IPS-18c (cell line): Measurements from ENCODE around the gene TMEM212.
"Not testable (repeated sequence)": the region's sequence is repeated elsewhere in the genome, so short reads cannot be mapped to it uniquely, and the experiment has no call there.

Experiments used
- H3K4me3 ChIP-seq: 2 replicates; pipeline ENCODE4 v1.7.0; 2013; ENCODE audit warnings: low read depth, mild to moderate bottlenecking, low read length, moderate library complexity; ENCODE audit not compliant: insufficient read depth
- H3K9me3 ChIP-seq: one replicate; pipeline ENCODE4 v1.6.1; 2013; ENCODE audit warnings: mild to moderate bottlenecking, low read length, moderate library complexity; ENCODE audit not compliant: control insufficient read depth, insufficient read depth

Gene TMEM212

DNA sequence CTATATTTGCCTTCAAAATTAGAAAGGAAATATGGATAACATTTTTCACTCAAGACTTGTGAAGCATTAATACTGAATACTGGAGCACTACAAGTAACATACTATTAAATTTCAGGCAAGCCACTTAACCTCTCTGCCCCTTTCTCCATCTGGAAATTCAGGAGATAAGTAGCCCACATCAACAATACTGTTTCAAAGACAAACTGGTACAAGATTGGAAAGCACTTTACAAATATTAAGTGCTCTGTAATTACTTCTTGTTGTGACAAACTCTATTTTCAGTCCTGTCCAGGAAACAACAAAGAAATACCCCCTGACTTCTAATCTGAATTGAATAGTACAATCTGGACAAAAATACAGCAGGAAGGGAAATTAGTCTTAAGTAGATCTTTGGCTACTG lies 49.3 kb downstream of the TMEM212 start:
- Histone ChIP-seq H3K4me3 (no peak overlapping the region), H3K9me3 (no peaks in the 10 kb centered on the region)

DNA sequence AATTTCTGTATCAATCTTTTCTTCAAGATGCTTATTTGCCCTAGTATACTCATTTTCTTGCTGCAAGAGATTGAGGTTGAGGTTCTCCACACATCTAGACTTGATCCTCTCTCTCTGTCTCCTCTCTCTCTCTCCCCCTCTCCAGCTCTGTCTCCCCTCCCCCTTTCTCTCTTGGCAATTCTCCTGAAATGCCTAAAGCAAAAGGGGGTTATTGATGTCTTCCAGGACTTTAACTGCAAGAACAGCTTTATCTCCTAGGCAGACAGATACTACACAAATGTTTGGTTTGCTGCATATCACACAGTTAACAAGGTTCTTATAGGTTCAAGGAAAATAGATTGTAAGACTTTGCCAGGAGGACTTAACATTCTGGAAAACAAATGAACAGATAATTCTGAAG lies 52.1 kb downstream of the TMEM212 start:
- no peak overlapping the region for H3K4me3 ChIP-seq

DNA sequence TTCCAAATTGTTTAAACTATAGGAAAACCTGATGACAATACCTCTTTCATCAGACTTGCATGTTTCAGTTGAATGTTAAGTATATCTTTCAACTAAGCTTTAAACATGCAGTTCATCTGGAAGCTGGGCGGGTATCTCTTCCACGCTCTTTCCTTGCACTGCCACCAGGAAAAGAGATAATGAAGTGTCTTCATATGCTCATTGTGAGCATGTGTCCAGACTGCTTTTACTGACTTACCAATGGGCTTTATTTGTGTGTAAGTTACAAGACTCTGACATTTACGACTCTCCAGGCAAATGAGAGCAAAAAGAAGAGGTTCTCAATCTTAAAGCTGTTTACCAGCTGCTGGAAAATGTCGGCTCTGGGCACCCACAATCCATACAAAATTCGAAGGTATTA lies 52.8 kb downstream of the TMEM212 start:
- Histone ChIP-seq H3K9me3 (no peaks in the 10 kb centered on the region), H3K4me3 (no peak overlapping the region)

More for the DNA sequence above, 52.1 kb downstream of the TMEM212 start:
- no peaks in the 10 kb centered on the region for H3K9me3 ChIP-seq

DNA sequence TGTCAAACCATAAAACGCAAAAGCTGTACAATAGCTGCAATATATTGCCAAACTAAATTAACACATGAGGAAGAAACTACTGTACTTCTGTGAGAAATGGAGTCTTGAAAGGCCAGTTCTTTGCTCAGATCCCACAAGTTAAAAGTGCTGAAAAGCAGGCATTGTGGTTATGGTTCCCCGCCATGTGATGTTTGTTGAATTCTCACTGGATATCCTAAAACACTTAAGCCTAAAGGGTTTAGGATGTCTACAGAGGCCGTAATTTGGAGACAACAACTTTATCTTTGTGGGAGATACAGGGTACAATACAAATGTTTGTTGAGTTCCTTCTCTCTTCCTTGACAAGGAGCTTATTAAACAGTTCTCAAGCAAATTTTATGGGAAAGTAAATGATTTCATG lies 53.2 kb downstream of the TMEM212 start:
- H3K4me3 ChIP-seq = no peak overlapping the region
- no peaks in the 10 kb centered on the region for H3K9me3 ChIP-seq

DNA sequence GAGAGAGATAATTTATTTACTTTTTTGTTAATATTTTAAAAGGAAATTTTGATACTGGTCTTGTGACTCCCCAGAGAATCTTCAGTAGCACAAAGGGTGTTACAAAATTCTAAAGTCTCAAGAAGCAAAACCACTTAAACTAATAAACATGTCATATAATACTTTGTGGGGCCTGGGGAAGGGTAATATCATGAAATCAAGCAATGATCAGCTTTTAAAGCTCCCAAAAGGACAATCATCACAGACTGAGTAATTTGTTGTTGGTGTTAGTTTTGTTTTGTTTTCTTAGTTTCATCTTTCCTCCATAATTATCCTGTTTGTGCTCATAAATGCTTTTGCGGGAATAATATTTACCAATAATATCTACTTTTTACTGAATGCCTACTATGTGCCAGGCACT lies 55.0 kb downstream of the TMEM212 start:
- Histone ChIP-seq H3K9me3 (no peaks in the 10 kb centered on the region), H3K4me3 (no peak overlapping the region)

DNA sequence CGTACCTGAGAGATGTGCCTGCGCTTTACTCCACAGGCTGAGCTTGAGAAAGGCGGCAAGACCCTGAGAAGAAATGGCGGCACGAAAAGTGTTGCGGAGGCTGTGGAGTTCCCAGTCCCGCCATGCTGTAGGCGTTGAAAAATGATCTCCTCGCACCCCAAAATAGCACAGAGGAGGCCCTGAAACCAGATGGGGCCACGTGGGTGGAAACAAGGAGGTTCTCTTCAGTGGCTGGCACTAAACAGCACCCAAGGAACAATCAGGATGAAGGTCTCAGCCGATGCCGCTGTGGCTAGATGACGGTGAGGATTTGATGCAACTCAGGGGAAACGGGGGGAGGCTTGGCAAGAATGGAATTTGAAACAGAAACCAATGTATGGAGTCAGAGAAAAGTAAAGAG lies 57.3 kb downstream of the TMEM212 start:
- no peak overlapping the region for H3K4me3 ChIP-seq
- H3K9me3 ChIP-seq = no peaks in the 10 kb centered on the region

DNA sequence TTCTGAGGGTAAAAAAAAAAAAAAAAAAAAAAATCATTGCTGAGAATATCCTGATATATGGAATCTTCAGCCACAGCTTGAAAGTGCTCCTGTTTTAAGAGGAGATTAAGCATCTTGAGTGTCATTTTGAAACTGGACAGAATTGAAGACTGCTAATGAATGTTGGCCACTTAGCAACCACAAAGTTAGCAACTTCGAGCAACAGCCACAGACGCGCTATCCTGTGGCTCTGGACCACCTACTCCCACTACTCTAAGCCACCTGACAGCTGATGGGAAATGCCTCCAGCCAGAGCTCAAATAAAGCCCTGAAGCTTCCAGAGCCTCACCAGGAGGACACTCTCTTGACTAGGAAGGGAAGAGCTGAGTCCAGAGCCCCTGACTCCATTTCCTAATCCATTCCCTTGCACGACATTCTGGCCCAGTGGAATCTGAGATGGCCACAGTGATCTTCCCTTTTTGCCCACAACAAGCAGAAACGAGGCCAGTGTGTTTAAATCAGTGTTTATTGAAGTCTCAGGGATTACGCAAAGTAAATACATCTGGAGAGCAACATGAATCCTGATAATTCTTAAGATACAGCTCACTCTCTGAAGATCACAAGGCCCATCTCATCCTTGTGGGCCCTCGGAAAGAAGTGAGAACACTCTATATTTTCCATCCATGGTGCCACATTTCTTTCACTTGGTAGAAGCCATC lies 58.6 kb downstream of the TMEM212 start:
- no peak overlapping the region for H3K4me3 ChIP-seq
- H3K9me3 ChIP-seq = no peaks in the 10 kb centered on the region

DNA sequence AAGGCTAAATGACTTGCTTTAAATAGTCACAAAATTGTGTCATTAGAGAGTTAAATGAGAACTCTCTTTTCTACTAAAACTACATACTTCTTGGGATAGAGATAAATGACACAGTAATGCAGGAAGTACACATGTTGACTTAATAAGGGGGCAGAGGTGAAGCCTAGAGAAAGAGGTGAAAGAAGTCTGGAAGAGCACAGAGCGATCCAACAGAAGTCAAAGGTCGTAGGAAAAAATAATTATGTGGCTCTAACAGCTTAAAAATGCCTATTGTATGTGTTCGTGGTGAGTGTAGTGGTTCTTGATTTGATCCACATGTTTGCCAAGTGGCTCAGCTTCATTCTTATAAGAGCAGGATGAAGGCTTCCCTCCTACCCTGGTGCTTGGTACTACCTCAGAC lies 61.7 kb downstream of the TMEM212 start:
- Histone ChIP-seq H3K4me3 (no peak overlapping the region), H3K9me3 (peaks cover 8% of the 10 kb centered on the region)

DNA sequence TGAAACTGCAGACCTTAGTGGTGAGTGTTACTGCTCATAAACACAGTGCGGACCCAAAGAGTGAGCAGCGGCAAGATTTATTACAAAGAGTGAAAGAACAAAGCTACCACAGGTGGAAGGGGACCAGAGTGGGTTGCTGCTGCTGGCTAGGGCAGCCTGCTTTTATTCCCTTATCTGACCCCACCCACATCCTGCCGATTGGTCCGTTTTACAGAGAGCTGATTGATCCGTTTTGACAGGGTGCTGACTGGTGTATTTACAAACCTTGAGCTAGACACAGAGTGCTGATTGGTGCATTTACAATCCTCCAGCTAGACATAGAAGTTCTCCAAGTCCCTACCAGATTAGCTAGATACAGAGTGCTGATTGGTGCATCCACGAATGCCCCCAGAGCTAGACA lies 63.4 kb downstream of the TMEM212 start:
- not testable (repeated sequence) for H3K9me3 ChIP-seq, H3K4me3 ChIP-seq

DNA sequence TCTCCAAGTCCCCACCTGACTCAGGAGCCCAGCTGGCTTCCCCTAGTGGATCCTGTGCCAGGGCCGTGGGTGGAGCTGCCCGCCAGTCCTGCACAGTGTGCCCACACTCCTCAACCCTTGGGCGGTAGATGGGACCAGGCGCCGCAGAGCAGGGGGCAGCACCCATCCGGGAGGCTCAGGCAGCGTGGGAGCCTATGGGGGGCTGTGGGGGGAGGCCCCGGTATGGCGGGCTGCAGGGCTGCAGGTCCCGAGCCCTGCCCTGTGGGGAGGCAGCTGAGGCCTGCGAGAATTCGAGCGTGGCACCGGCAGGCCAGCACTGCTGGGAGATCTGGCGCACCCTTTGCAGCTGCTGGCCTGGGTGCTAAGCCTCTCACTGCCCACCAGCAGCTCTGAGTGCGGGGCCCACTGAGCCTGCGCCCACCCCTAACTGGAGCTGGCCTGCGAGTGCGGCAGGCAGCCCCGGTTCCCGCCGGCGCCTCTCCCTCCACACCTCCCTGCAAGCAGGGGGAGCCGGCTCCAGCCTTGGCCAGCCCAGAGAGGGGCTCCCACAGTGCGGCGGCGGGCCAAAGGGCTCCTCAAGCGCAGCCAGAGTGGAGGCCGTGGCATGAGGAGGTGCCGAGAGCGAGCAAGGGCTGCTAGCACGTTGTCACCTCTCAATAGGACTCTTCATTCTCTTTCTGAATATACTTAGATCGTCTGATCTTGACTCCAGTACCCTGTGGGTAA lies 64.0 kb downstream of the TMEM212 start:
- peaks cover 8% of the 10 kb centered on the region for H3K9me3 ChIP-seq
- H3K4me3 ChIP-seq = no peak overlapping the region

DNA sequence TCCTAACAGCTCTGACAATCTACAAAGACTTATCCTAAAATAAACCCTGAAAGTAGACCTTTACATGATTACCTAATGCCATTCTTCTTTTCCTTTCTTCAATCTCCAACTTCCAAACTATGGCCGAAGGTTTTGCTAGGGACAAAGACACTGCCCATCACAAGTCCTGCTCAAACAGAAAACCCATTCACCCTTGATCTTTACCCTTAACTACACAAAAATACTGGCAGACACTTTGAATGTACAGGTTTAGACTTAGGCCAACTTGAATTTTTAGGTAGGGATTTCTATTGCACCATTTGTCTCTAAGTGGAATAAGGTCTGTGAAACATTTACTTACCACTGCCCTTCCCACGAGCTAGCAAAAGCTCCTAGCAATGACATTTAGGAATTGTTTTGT lies 64.6 kb downstream of the TMEM212 start:
- Histone ChIP-seq H3K9me3 (peaks cover 8% of the 10 kb centered on the region), H3K4me3 (no peak overlapping the region)

DNA sequence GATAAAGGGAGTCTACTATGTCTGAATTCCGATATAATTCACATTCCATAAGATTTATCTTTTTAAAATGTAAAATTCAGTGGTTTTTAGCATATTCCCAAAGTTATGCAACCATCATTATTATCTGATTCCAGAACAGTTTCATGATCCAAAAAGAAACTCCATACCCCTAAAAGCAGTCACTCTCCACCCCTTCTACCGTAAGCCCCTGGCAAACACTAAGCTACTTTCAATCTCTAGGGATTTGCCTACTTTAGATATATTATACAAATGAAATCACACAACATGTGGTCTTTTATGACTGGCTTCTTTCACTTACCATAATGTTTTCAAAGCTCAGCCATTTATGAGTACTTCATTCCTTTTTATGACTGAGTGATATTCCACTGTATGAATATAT lies 65.6 kb downstream of the TMEM212 start:
- no peak overlapping the region for H3K4me3 ChIP-seq

More for the DNA sequence above, 65.6 kb downstream of the TMEM212 start:
- H3K9me3 ChIP-seq = peaks cover 8% of the 10 kb centered on the region
